Breast epithelium (tissue), 4 donors: ENCODE measurements around the gene MAS1. TPM values are rescaled to one million over a fixed set of nuclear protein-coding genes. Genes with fewer than 3 reads are reported as not detected.

Experiments
- DNase-seq, 2 donors: peaks; one replicate each; pipeline ENCODE4 v3.0.0-alpha.2; 2019; ENCODE audit warnings: low spot score in 2 of 2
- H3K27ac ChIP-seq, 2 donors: fragments of 200-600 bp; sonication (generic) in 1 of 2; one replicate each; pipeline ENCODE4 v1.5.1; 2016 to 2019; ENCODE audit warnings: mild to moderate bottlenecking in 1 of 2
- H3K27me3 ChIP-seq, 2 donors: fragments of 200-600 bp; sonication (generic) in 1 of 2; one replicate each; pipeline versions ENCODE4 v1.5.1 to v1.6.0; 2017 to 2019; ENCODE audit warnings: control low read depth in 1 of 2, mild to moderate bottlenecking in 1 of 2
- H3K36me3 ChIP-seq: fragments of 200-600 bp; one replicate; pipeline ENCODE4 v1.5.1; 2019
- H3K4me1 ChIP-seq, 2 donors: fragments of 200-600 bp; sonication (generic); one replicate each; pipeline ENCODE4 v1.5.1; 2016 to 2019; ENCODE audit warnings: control low read depth in 1 of 2
- H3K4me3 ChIP-seq, 3 donors: fragments of 200-600 bp; sonication (generic); 1 replicate in 2 of 3; 2 replicates in 1 of 3; pipeline ENCODE4 v1.5.1; 2016 to 2019; ENCODE audit warnings: mild to moderate bottlenecking in 3 of 3, moderate library complexity in 2 of 3
- H3K9me3 ChIP-seq, 2 donors: fragments of 200-600 bp; sonication (generic) in 1 of 2; one replicate each; pipeline ENCODE4 v1.5.1; 2016 to 2019; ENCODE audit warnings: control low read depth in 1 of 2
- POLR2A ChIP-seq: fragments of 450-650 bp; IDR thresholded peaks from one replicate; pipeline ENCODE4 v1.6.1; 2016; ENCODE audit warnings: antibody characterized with exemption, mild to moderate bottlenecking, moderate library complexity
- POLR2AphosphoS5 ChIP-seq, 3 donors: sonication (generic); formaldehyde crosslinking; IDR thresholded peaks; one replicate each; pipeline ENCODE4 v1.6.1; 2017; ENCODE audit warnings: antibody characterized with exemption in 3 of 3
- intact Hi-C: fragments of 100-400 bp; cut with DNase I; formaldehyde crosslinking; loops from one replicate; pipeline ENCODE4 v1.15.1; 2023; ENCODE audit warnings: low total_unique reads
- total RNA-seq, 3 donors: library from RNA; depleted of rRNA; stranded (reverse); fragments of >200 nt; gene quantifications; one replicate each; pipeline ENCODE4 v1.1.0, GENCODE V29; 2016
- TF ChIP-seq, protein P1 (sequence below), 3 donors: fragments of 450-650 bp; IDR thresholded peaks; one replicate each; pipeline ENCODE4 v1.5.1; 2016 to 2017; ENCODE audit warnings: antibody characterized with exemption in 3 of 3, mild to moderate bottlenecking in 3 of 3, moderate library complexity in 3 of 3

MAS1 gene
- total RNA-seq, 3 donors from 2014 or later, result not detected

DNA sequence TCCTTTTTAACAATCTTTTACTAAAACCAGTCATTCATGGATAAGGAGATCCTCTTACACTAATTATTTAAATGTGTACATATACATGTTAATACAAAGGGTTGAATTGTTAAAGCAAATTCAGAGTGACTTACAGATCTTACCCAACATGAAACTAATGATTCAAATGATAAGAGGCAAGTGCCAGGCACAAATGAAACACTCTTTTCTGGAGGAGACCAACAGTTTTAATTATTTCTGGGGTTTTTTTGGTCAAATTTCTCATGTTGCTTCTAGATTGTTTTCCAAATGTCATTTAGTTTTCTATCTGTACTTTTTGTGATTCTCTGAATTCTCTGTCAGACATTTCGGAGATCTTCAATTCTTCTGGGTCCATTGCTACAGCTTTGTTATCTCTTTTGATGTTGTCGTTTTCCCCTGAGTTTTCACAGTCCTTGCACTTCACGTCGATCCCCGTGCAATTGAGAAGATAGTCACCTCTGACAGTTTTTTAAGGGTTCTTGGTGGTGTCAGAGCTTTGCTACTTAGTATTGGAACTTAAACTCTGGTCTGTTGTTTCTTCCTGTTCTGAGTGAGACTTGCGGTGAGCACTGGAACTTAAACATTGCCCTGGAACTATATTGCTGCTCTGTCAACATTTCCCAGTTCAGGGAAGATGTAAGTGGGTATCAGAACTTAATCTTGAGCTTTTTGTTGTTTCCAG lies 23.2 kb downstream of the MAS1 start:
- Histone ChIP-seq H3K4me3 (no peak overlapping the region), H3K36me3 (no peaks in the 10 kb centered on the region), H3K27ac (no peak overlapping the region), H3K4me1 (no peaks in the 10 kb centered on the region), H3K27me3 (peaks cover 0 to 11% of the 10 kb centered on the region in 2 donors), H3K9me3 (no peaks in the 10 kb centered on the region)
- no peak for DNase-seq
- intact Hi-C loops, result no loop called here
- TF ChIP-seq POLR2A (no peak), POLR2AphosphoS5 (IDR thresholded peaks at IDR 0.05) (no peak)
- TF ChIP-seq, protein P1, sequence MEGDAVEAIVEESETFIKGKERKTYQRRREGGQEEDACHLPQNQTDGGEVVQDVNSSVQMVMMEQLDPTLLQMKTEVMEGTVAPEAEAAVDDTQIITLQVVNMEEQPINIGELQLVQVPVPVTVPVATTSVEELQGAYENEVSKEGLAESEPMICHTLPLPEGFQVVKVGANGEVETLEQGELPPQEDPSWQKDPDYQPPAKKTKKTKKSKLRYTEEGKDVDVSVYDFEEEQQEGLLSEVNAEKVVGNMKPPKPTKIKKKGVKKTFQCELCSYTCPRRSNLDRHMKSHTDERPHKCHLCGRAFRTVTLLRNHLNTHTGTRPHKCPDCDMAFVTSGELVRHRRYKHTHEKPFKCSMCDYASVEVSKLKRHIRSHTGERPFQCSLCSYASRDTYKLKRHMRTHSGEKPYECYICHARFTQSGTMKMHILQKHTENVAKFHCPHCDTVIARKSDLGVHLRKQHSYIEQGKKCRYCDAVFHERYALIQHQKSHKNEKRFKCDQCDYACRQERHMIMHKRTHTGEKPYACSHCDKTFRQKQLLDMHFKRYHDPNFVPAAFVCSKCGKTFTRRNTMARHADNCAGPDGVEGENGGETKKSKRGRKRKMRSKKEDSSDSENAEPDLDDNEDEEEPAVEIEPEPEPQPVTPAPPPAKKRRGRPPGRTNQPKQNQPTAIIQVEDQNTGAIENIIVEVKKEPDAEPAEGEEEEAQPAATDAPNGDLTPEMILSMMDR (IDR thresholded peaks at IDR 0.05), result no peak

DNA sequence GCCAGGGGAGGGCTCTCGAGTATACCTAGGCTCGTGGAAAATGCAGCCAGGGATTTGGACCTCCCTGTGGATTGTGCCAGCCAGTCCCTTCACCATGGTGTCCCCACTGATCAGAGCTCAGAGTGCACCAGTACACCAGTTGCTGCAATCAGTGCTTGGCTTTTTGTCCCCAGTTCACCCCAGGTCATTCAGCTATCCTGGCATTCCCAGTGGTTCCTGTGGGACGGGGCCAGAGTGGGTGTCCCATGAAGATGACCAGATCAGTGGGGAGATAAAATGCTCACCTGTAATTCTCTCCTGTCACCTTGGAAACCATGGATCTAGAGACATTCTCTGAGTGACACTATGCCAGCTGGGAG lies 23.8 kb downstream of the MAS1 start:
- TF ChIP-seq, protein P1 (IDR thresholded peaks at IDR 0.05), result no peak
- TF ChIP-seq POLR2AphosphoS5 (IDR thresholded peaks at IDR 0.05) (no peak), POLR2A (no peak)
- no peak for DNase-seq
- H3K4me1 ChIP-seq, result no peaks in the 10 kb centered on the region
- H3K27me3 ChIP-seq, result peaks cover 0 to 11% of the 10 kb centered on the region in 2 donors
- no peaks in the 10 kb centered on the region for H3K9me3 ChIP-seq
- H3K36me3 ChIP-seq, result no peaks in the 10 kb centered on the region
- H3K4me3 ChIP-seq, result no peak overlapping the region
- H3K27ac ChIP-seq, result no peak overlapping the region
- intact Hi-C loops, result no loop called here

DNA sequence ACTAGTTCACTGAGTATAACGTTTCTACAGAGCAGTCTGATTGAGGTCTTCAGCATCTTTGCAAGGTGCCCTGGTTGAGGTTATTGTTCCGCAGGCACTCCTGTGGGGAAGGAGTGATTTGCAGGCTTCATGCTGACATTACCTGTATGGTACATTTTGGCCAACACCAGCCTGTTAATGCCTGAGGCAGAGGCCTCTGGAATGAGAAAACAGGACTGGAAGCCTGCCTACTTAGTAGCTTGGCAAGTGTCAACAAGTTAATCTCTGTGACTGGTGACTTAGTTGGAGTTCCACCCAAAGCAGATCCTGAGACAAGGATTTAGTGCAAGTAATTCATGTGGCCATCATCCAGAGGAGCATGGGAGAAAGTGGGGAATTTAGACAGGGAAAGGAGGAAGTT lies 24.6 kb downstream of the MAS1 start:
- no peaks in the 10 kb centered on the region for H3K4me1 ChIP-seq
- H3K4me3 ChIP-seq, result no peak overlapping the region
- no peak for DNase-seq
- H3K9me3 ChIP-seq, result no peaks in the 10 kb centered on the region
- no peaks in the 10 kb centered on the region for H3K36me3 ChIP-seq
- peaks cover 0 to 5% of the 10 kb centered on the region in 2 donors for H3K27me3 ChIP-seq
- intact Hi-C loops, result no loop called here
- TF ChIP-seq POLR2A (no peak), POLR2AphosphoS5 (IDR thresholded peaks at IDR 0.05) (no peak)
- TF ChIP-seq, protein P1 (IDR thresholded peaks at IDR 0.05), result no peak
- H3K27ac ChIP-seq, result no peak overlapping the region

DNA sequence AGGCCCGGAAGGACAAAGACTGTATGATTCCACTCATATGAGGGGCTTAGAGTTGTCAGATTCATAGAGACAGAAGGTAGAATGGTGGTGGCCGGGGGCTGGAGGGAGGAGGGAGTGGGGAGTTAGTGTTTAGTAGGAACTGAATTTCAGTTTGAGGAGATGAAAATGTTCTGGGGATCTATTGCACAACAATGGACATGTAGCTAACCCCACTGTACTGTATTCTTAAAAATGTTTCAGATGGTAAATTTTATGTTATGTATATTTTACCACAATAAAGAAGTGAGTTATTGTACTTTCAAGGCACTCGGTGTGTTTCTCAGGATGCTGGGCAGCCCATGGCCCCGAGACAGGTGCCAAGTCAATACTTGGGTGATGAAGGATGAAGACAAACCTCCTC lies 25.4 kb downstream of the MAS1 start:
- no peak overlapping the region for H3K27ac ChIP-seq
- no peak for TF ChIP-seq POLR2A
- no peak for TF ChIP-seq POLR2AphosphoS5 (IDR thresholded peaks at IDR 0.05)
- TF ChIP-seq, protein P1 (IDR thresholded peaks at IDR 0.05), result no peak

DNA sequence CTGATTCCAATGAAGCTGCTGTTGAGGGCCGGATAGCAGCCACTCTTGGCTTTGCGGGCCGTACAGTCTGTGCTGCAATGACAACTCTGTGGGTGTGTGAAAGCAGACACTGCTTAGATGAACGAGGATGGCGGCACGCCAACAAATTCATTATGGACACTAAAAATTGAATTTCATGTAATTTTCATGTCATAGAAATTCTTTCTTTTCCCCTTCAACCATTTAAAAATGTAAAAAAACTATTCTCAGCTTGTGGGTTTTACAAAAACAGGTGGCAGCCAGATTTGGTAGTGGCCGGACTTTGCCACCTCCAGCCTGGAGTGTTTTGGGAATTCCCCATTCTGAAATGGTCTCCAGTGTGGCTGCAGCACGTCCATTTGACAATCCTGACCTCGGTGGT lies 26.0 kb downstream of the MAS1 start:
- TF ChIP-seq POLR2A (no peak), POLR2AphosphoS5 (IDR thresholded peaks at IDR 0.05) (no peak)
- TF ChIP-seq, protein P1 (IDR thresholded peaks at IDR 0.05), result no peak
- H3K4me3 ChIP-seq, result no peak overlapping the region
- H3K27ac ChIP-seq, result no peak overlapping the region
- H3K4me1 ChIP-seq, result no peaks in the 10 kb centered on the region
- no peaks in the 10 kb centered on the region for H3K9me3 ChIP-seq
- intact Hi-C loops, result no loop called here
- DNase-seq, result no peak
- peaks cover 0 to 2% of the 10 kb centered on the region in 2 donors for H3K27me3 ChIP-seq
- H3K36me3 ChIP-seq, result no peaks in the 10 kb centered on the region

More for the DNA sequence above, 25.4 kb downstream of the MAS1 start:
- no peaks in the 10 kb centered on the region for H3K9me3 ChIP-seq
- peaks cover 0 to 5% of the 10 kb centered on the region in 2 donors for H3K27me3 ChIP-seq
- intact Hi-C loops, result no loop called here
- H3K4me1 ChIP-seq, result no peaks in the 10 kb centered on the region
- H3K4me3 ChIP-seq, result no peak overlapping the region
- no peaks in the 10 kb centered on the region for H3K36me3 ChIP-seq
- DNase-seq, result no peak
